NCI-H226 (cell line): Measurements from ENCODE around the gene LHFPL3.

ENCODE experiments used
- DNase-seq: peaks from one replicate; pipeline ENCODE4 v3.0.0-alpha.2; 2015

The LHFPL3 gene

DNA sequence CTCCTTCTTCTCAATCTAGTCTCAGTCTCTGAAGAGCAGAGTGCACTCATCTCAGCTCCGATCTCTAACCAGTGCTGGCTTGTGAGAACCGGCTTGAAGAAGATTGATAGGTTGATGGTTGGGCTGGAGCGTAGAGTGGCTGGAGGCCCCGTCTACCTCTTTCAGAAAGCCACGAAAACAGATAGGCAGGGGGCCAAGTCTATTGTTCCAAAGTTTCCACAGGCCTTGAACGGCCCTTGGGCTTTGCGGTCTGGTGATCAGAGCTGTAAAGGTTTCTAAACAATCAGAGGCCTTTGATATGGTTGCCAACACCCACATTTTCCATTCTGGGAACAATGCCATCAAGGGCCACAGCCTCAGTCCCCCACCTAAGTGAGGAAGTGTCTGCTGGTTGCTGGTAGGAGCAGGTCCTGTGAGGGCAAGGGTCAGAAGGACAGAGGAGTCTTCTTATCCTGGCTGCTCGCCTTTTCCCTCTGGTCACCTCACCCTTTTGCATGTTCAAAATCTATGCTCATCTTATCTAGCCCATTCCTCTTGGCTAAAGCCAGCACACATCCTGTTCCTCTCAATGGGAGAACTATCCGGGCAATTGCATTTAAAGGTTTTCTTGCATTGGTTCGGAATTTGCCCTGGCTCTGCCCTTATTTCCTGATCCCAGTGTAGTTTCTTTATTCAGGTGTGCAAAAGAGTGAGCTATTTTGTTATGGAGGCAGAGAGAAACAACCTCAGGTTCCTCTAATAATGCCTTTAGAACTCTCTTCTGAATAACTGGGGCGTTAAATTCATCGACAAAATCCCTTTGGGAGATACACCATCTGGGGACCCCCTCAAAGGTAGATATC is 615.3 kb downstream of the LHFPL3 start:
- DNase-seq, result peak; percentile 99

- DNase-seq, result no peak
These were observed 617.2 kb downstream of the LHFPL3 start for GRCh38 chr7:104945599-104945956.

DNA sequence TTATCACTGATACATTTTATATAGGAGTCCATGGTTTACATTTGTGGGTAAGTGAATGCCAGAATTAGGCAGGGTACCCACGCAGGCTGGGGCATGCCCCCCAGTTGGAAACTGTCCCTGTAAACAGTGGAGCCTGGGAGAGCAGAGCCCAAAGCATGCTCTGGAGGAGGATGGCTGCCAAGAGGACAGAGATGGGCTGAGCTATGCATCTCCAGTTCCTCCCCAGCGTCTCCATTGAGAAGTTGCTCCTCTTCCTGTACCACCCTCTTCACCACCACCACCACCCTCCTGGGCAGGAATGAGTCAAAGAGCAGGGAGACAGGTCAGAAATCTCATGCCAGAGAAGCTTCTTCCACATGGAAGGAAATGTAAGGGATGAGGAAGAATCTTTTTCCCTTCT is 617.9 kb downstream of the LHFPL3 start:
- peak; percentile 51 for DNase-seq

- DNase-seq, result no peak
These were observed 621.6 kb downstream of the LHFPL3 start for GRCh38 chr7:104950006-104950405.

- no peak for DNase-seq
These were observed 622.4 kb downstream of the LHFPL3 start for GRCh38 chr7:104950754-104951153.

DNA sequence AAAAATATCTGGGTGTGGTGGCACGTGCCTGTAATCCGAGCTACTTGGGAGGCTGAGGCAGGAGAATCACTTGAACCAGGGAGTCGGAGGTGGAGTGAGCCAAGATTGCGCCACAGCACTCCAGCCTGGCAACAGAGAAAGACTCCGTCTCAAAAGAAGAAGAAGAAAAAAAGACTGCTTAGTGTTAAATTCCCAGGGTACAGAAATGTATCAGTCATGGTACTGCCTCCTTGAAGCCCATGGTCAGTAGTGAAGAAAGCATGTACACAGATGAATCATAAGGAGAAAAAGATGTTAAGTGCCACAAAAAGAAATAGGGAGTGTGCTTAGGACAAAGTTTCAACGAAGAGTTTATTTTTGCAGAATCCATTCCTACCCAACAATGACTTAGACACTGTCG is 623.1 kb downstream of the LHFPL3 start:
- DNase-seq, result no peak

DNA sequence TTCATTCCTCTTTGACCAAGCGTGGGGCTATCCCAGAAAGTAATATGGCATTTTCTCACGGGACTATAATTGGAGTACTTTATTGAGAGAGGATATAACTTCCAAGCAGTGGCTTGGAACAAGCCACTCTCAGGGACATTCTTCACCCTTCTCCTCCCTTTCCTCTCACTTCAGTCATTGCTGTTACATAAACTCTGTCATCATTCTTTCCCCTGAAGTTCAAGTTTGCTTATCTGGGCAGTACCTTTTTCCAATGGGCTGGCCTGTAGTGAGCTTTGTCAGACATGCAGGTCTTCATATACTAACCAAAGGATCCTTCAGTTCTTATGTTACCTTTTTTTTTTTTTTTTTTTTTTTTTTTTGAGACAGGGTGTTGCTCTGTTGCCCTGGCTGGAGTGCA is 626.9 kb downstream of the LHFPL3 start:
- no peak for DNase-seq
